NCI-H146 (cell line): ENCODE results near the gene PRKCZ.

Experiments
- DNase-seq: peaks from one replicate; lab custom pipeline; 2025; lab: John Stamatoyannopoulos, UW

PRKCZ gene

GRCh38 chr1:2229037-2229864, 179.0 kb downstream of the PRKCZ start:
- DNase-seq = peak; percentile 47

GRCh38 chr1:2229911-2230731, 179.9 kb downstream of the PRKCZ start:
- DNase-seq = no peak

GRCh38 chr1:2230781-2231531, 180.7 kb downstream of the PRKCZ start:
- DNase-seq = no peak

- no peak for DNase-seq
Observed at GRCh38 chr1:2231532-2232254, 181.5 kb downstream of the PRKCZ start.

GRCh38 chr1:2232255-2232915, 182.2 kb downstream of the PRKCZ start:
- DNase-seq = no peak

- no peak for DNase-seq
Observed at GRCh38 chr1:2232916-2233438, 182.8 kb downstream of the PRKCZ start.

GRCh38 chr1:2233468-2233867, 183.3 kb downstream of the PRKCZ start:
- no peak for DNase-seq

- no peak for DNase-seq
Observed at GRCh38 chr1:2233997-2234761, 184.0 kb downstream of the PRKCZ start.

GRCh38 chr1:2234762-2235113, 184.5 kb downstream of the PRKCZ start:
- DNase-seq = no peak
